ENCODE measurements around the gene SEPTIN12. TPM values are rescaled to one million over a fixed set of nuclear protein-coding genes. Genes with fewer than 3 reads are reported as not detected.

The SEPTIN12 gene
- polyA plus RNA-seq, 1 donor (not counting 4 experiments of a cell fraction or from before 2014, with no cell fraction given), result not detected

DNA sequence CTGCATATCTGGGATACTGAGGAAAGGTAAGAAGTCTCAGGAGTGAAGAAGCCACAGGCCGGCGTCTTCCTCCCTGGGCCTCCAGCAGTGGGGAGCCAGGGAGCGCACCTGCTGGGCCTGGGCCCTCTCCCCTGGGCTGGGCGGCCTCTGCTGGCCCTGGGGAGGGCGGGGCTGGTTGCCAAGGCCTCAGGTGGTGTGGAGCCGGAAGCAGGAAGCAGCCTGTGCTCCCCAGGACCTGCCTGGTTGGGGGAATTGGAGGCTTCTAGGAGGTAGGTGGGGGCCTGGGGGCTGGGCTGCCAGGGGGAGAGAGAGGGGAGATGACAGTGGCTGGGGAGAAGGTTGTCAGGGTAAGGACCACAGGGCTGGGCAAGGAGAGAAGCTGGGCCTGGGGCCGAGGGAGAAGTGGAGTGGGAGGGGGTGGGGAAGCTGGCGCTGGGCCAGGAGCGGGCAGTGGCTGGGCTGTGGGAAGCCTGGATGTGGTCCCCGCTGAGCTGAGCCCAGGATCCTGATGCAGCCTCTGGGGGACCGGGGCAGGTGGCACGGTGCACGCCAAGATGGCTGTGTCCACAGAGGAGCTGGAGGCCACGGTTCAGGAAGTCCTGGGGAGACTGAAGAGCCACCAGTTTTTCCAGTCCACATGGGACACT, 7.2 kb upstream of the SEPTIN12 start, which contains the start of gene SMIM22:
TSS of gene SMIM22 (plus strand) at position 189 of the 647 bp plus-strand sequence. CDS start at position 555, 366 bp downstream.
- H3K4me3 ChIP-seq (ENCODE audit: control insufficient read depth in 2 of 3, extremely low read depth in 1 of 3, insufficient read depth in 2 of 3, low read depth in 1 of 3, low read length in 3 of 3), result peak within 1 kb of the TSS in 1 of 3 experiments; percentile 34
- no peaks in the 10 kb centered on the region for H3K79me2 ChIP-seq (ENCODE audit: control insufficient read depth, insufficient read depth, low read length)
- no peak for DNase-seq (ENCODE audit: low read depth, low spot score)
- TF ChIP-seq, protein P1, sequence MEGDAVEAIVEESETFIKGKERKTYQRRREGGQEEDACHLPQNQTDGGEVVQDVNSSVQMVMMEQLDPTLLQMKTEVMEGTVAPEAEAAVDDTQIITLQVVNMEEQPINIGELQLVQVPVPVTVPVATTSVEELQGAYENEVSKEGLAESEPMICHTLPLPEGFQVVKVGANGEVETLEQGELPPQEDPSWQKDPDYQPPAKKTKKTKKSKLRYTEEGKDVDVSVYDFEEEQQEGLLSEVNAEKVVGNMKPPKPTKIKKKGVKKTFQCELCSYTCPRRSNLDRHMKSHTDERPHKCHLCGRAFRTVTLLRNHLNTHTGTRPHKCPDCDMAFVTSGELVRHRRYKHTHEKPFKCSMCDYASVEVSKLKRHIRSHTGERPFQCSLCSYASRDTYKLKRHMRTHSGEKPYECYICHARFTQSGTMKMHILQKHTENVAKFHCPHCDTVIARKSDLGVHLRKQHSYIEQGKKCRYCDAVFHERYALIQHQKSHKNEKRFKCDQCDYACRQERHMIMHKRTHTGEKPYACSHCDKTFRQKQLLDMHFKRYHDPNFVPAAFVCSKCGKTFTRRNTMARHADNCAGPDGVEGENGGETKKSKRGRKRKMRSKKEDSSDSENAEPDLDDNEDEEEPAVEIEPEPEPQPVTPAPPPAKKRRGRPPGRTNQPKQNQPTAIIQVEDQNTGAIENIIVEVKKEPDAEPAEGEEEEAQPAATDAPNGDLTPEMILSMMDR (optimal IDR thresholded peaks at IDR 0.05 in 1 of 3, IDR thresholded peaks at IDR 0.05 in 1 of 3, conservative IDR thresholded peaks at IDR 0.05 in 1 of 3; ENCODE audit: extremely low read depth in 1 of 3, insufficient read depth in 2 of 3, low read length in 3 of 3), result no peak
- TF ChIP-seq EZH2 (IDR thresholded peaks at IDR 0.05; ENCODE audit: low read length), result no peak
- no peak within 1 kb of the TSS for H3K4me2 ChIP-seq (ENCODE audit: control insufficient read depth, extremely low read depth, insufficient read depth, low read depth, low read length)
- no peaks in the 10 kb centered on the region for H3K9me3 ChIP-seq (ENCODE audit: control insufficient read depth, low read depth, low read length)
- H3K9me1 ChIP-seq (ENCODE audit: control insufficient read depth, extremely low read depth, insufficient read depth, low read length), result no peaks in the 10 kb centered on the region
- no peaks in the 10 kb centered on the region for H3K27me3 ChIP-seq (ENCODE audit: control insufficient read depth, extremely low read depth, insufficient read depth, low read length)
- no peak within 1 kb of the TSS for H3K9ac ChIP-seq (ENCODE audit: control insufficient read depth, extremely low read depth, insufficient read depth, low read length)
- peaks cover 0 to 8% of the 10 kb centered on the region in 2 experiments for H3K36me3 ChIP-seq (ENCODE audit: control insufficient read depth in 2 of 2, extremely low read depth in 1 of 2, insufficient read depth in 2 of 2, low read length in 2 of 2)
- H4K20me1 ChIP-seq (ENCODE audit: control insufficient read depth, extremely low read depth, insufficient read depth, low read length), result no peaks in the 10 kb centered on the region
- H3K4me1 ChIP-seq (ENCODE audit: control insufficient read depth, extremely low read depth, insufficient read depth, low read length), result peaks cover 4% of the 10 kb centered on the region
- peak within 1 kb of the TSS; percentile 22 for H2AFZ ChIP-seq (ENCODE audit: control insufficient read depth, low read length)
- no peak for FAIRE-seq
- H3K27ac ChIP-seq (ENCODE audit: control insufficient read depth, insufficient read depth, low read length), result no peak within 1 kb of the TSS
- dilution Hi-C loops (cut with MboI; ENCODE audit: extremely low pct_ligation_motif_present, low sequenced_read_pairs), result no loop called here

DNA sequence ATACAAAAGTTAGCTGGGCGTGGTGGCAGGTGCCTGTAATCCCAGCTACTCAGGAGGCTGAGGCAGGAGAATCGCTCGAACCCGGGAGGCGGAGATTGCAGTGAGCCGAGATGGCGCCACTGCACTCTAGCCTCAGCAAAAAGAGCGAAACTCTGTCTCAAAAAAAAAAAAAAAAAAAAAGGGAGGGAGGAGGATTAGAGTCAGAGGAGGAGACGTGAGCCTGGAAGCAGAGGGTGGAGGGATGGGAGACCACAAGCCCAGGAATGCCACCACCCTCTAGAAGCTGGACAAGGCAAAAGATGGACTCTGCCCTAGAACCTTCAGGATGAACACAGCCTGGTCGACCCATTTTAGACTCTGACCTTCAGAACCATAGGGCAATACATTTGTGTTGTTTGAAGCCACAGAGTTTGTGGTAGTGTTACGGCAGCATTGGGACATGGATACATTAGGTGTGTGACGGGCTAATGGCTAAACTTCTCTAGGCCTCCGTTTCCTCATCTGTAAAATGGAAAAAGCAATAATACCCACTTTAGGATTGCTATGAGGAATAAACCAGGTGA, 4.9 kb upstream of the SEPTIN12 start:
- Histone ChIP-seq H3K9me1 (ENCODE audit: control insufficient read depth, extremely low read depth, insufficient read depth, low read length) (no peaks in the 10 kb centered on the region), H3K27ac (ENCODE audit: control insufficient read depth, insufficient read depth, low read length) (no peak overlapping the region), H3K79me2 (ENCODE audit: control insufficient read depth, insufficient read depth, low read length) (no peaks in the 10 kb centered on the region), H2AFZ (ENCODE audit: control insufficient read depth, low read length) (no peak overlapping the region), H4K20me1 (ENCODE audit: control insufficient read depth, extremely low read depth, insufficient read depth, low read length) (no peaks in the 10 kb centered on the region), H3K4me3 (ENCODE audit: control insufficient read depth in 2 of 3, extremely low read depth in 1 of 3, insufficient read depth in 2 of 3, low read depth in 1 of 3, low read length in 3 of 3) (no peak overlapping the region), H3K36me3 (ENCODE audit: control insufficient read depth in 2 of 2, extremely low read depth in 1 of 2, insufficient read depth in 2 of 2, low read length in 2 of 2) (peaks cover 0 to 1% of the 10 kb centered on the region in 2 experiments), H3K4me1 (ENCODE audit: control insufficient read depth, extremely low read depth, insufficient read depth, low read length) (no peaks in the 10 kb centered on the region), H3K27me3 (ENCODE audit: control insufficient read depth, extremely low read depth, insufficient read depth, low read length) (no peaks in the 10 kb centered on the region), H3K4me2 (ENCODE audit: control insufficient read depth, extremely low read depth, insufficient read depth, low read depth, low read length) (no peak overlapping the region), H3K9ac (ENCODE audit: control insufficient read depth, extremely low read depth, insufficient read depth, low read length) (no peak overlapping the region), H3K9me3 (ENCODE audit: control insufficient read depth, low read depth, low read length) (no peaks in the 10 kb centered on the region)
- FAIRE-seq (no peak), DNase-seq (ENCODE audit: low read depth, low spot score) (no peak)
- dilution Hi-C loops (cut with MboI; ENCODE audit: extremely low pct_ligation_motif_present, low sequenced_read_pairs), result no loop called here
- no peak for TF ChIP-seq EZH2 (IDR thresholded peaks at IDR 0.05; ENCODE audit: low read length)
- TF ChIP-seq, protein P1 (optimal IDR thresholded peaks at IDR 0.05 in 1 of 3, IDR thresholded peaks at IDR 0.05 in 1 of 3, conservative IDR thresholded peaks at IDR 0.05 in 1 of 3; ENCODE audit: extremely low read depth in 1 of 3, insufficient read depth in 2 of 3, low read length in 3 of 3), result no peak

Measured in keratinocyte (primary cell).